Ovary (tissue), 3 donors: Measurements from ENCODE around the gene WWOX.

Source experiments
- POLR2A ChIP-seq: fragments of 450-650 bp; IDR thresholded peaks from one replicate; pipeline ENCODE4 v1.6.1; 2017; ENCODE audit warnings: antibody characterized with exemption, mild to moderate bottlenecking, moderate library complexity
- TF ChIP-seq, protein P1 (sequence below), 3 donors: fragments of 450-650 bp in 2 of 3; fragments of 200-600 bp in 1 of 3; IDR thresholded peaks; one replicate each; pipeline versions ENCODE4 v1.5.1 to v1.8.0; 2016 to 2022; ENCODE audit warnings: antibody characterized with exemption in 3 of 3, mild to moderate bottlenecking in 1 of 3
- donor health status: DM: no; HTN: no; CAD: no.

DNA sequence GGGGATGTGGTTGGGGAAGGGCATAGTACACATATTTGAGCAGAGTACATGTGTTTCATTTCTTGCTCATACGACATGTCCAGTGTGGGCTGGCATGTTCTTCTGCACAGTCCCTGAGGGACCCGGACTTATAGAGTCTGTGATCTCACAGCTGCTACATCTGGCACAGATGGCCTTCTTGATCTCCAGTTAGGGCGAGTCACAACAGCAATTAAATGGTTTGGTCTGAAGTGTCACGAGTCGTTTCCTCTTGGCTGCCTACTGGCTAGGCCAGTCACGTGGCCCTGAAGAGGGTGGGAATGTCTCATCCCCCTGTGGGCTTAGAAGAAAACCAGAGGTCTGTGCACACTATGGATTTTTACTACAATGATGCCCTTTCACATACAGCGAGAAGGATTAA is 443.6 kb downstream of the WWOX start:
- TF ChIP-seq POLR2A = no peak
- TF ChIP-seq, protein P1, sequence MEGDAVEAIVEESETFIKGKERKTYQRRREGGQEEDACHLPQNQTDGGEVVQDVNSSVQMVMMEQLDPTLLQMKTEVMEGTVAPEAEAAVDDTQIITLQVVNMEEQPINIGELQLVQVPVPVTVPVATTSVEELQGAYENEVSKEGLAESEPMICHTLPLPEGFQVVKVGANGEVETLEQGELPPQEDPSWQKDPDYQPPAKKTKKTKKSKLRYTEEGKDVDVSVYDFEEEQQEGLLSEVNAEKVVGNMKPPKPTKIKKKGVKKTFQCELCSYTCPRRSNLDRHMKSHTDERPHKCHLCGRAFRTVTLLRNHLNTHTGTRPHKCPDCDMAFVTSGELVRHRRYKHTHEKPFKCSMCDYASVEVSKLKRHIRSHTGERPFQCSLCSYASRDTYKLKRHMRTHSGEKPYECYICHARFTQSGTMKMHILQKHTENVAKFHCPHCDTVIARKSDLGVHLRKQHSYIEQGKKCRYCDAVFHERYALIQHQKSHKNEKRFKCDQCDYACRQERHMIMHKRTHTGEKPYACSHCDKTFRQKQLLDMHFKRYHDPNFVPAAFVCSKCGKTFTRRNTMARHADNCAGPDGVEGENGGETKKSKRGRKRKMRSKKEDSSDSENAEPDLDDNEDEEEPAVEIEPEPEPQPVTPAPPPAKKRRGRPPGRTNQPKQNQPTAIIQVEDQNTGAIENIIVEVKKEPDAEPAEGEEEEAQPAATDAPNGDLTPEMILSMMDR (IDR thresholded peaks at IDR 0.05) = no peak
